Pons (tissue), 1 donor: ENCODE measurements around the gene RBMXL3.
"Not testable (repeated sequence)": the region's sequence is repeated elsewhere in the genome, so short reads cannot be mapped to it uniquely, and the experiment has no call there.

Source experiments
- DNase-seq: peaks from one replicate; pipeline ENCODE4 v3.0.0-alpha.2; 2016; ENCODE audit warnings: low spot score

The RBMXL3 gene

GRCh38 chrX:115189110-115189509 is at the start of gene RBMXL3:
TSS of gene RBMXL3 (plus strand) at chrX:115189410. CDS start at chrX:115189442, 32 bp downstream.
- DNase-seq = no peak

- no peak for DNase-seq
Measured at GRCh38 chrX:115142057-115142456, 47.2 kb upstream of the RBMXL3 start.

- no peak for DNase-seq
Measured at GRCh38 chrX:115147220-115147619, 42.0 kb upstream of the RBMXL3 start.

- DNase-seq = no peak
Measured at GRCh38 chrX:115173181-115173580, 16.0 kb upstream of the RBMXL3 start.

GRCh38 chrX:115174548-115174947 is 14.7 kb upstream of the RBMXL3 start:
- no peak for DNase-seq

GRCh38 chrX:115177932-115178331 is 11.3 kb upstream of the RBMXL3 start:
- DNase-seq = no peak

- no peak for DNase-seq
Measured at GRCh38 chrX:115178473-115178872, 10.7 kb upstream of the RBMXL3 start.

- no peak for DNase-seq
Measured at GRCh38 chrX:115183980-115184379, 5.2 kb upstream of the RBMXL3 start.

GRCh38 chrX:115189646-115190635 is 731 bp downstream of the RBMXL3 start:
- DNase-seq = no peak

GRCh38 chrX:115190636-115191489 is 1.7 kb downstream of the RBMXL3 start:
- DNase-seq = no peak

GRCh38 chrX:115191490-115192243 is 2.5 kb downstream of the RBMXL3 start:
- no peak for DNase-seq

- DNase-seq = no peak
Measured at GRCh38 chrX:115192244-115192700, 3.1 kb downstream of the RBMXL3 start.

- no peak for DNase-seq
Measured at GRCh38 chrX:115204040-115204439, 14.8 kb downstream of the RBMXL3 start.

GRCh38 chrX:115209547-115209946 is 20.3 kb downstream of the RBMXL3 start:
- DNase-seq = not testable (repeated sequence)

GRCh38 chrX:115214151-115214550 is 24.9 kb downstream of the RBMXL3 start:
- DNase-seq = no peak

GRCh38 chrX:115214605-115215004 is 25.4 kb downstream of the RBMXL3 start:
- no peak for DNase-seq

- not testable (repeated sequence) for DNase-seq
Measured at GRCh38 chrX:115217346-115217745, 28.1 kb downstream of the RBMXL3 start.

- peak; percentile 50 for DNase-seq
Measured at GRCh38 chrX:115226929-115227328, 37.7 kb downstream of the RBMXL3 start.

- no peak for DNase-seq
Measured at GRCh38 chrX:115229337-115230003, 40.3 kb downstream of the RBMXL3 start.

- DNase-seq = no peak
Measured at GRCh38 chrX:115232933-115233496, 43.8 kb downstream of the RBMXL3 start.
